ENCODE data around the gene CISTR. TPM values are rescaled to one million over a fixed set of nuclear protein-coding genes. Genes with fewer than 3 reads are reported as not detected.

CISTR gene
- total RNA-seq, 2 donors from 2014 or later: not detected

DNA sequence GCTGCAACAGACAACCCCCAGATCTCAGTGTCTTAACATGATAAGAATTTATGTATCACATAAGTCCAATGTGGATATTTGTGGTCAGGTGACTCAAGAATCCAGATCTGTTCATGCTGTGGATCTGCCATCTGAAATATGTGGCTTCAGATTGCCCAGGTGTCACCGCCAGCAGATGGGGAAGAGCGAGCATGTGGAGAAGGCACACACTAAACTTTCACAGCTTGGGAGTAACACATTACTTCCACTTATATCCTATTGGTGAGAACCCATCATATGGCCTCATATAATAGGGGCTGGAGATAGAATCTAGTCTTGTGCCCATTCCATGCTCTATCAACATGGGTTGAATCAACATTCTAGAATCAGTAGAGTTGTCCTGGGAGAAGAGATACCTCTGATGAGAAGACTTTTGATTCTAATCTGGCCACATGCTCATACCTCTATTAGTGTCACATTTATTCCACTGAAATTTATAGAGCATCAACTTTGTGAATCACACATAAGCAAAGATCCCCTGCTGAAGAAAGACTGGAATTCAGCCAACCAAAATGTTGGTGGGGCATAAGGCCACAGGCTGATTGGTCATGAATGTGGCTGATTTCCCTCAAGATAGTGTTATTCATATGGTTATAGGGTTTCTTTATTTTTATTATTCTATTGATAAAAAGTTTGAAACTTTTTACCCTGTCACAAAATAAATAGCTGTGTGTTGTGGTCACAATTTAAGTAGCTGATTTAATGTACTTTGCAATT is 18.6 kb downstream of the CISTR start:
- Histone ChIP-seq H3K4me1 (ENCODE audit: control insufficient read depth, insufficient read depth, low read length) (no peaks in the 10 kb centered on the region), H3K9ac (ENCODE audit: extremely low read depth, low read length, poor library complexity, severe bottlenecking) (no peak overlapping the region), H3K4me3 (ENCODE audit: low read length) (no peak overlapping the region), H3K27ac (ENCODE audit: low read depth, low read length) (no peak overlapping the region), H3K9me3 (ENCODE audit: control insufficient read depth, low read length) (no peaks in the 10 kb centered on the region), H3K36me3 (ENCODE audit: control insufficient read depth, insufficient read depth, low read length) (no peaks in the 10 kb centered on the region), H3K27me3 (ENCODE audit: control insufficient read depth, insufficient read depth, low read length, poor library complexity, severe bottlenecking) (peaks cover 63% of the 10 kb centered on the region)
- H3K4me3 Mint-ChIP-seq: no peak overlapping the region
- 93% methylated on average over 2 of the region's 2 CpGs; no CpG with 5 or more reads in 1 of the 2 experiments for WGBS, 2 experiments (ENCODE audit: insufficient coverage in 1 of 2, insufficient read length in 1 of 2)
- peaks cover 11% of the 10 kb centered on the region for H3K4me1 Mint-ChIP-seq
- H3K36me3 Mint-ChIP-seq (ENCODE audit: low read depth): no peaks in the 10 kb centered on the region
- no peak for DNase-seq
- H3K9me3 Mint-ChIP-seq: no peaks in the 10 kb centered on the region
- peaks cover 24% of the 10 kb centered on the region for H3K27me3 Mint-ChIP-seq (ENCODE audit: insufficient read depth)
- H3K27ac Mint-ChIP-seq: no peak overlapping the region
- TF ChIP-seq, protein P1, sequence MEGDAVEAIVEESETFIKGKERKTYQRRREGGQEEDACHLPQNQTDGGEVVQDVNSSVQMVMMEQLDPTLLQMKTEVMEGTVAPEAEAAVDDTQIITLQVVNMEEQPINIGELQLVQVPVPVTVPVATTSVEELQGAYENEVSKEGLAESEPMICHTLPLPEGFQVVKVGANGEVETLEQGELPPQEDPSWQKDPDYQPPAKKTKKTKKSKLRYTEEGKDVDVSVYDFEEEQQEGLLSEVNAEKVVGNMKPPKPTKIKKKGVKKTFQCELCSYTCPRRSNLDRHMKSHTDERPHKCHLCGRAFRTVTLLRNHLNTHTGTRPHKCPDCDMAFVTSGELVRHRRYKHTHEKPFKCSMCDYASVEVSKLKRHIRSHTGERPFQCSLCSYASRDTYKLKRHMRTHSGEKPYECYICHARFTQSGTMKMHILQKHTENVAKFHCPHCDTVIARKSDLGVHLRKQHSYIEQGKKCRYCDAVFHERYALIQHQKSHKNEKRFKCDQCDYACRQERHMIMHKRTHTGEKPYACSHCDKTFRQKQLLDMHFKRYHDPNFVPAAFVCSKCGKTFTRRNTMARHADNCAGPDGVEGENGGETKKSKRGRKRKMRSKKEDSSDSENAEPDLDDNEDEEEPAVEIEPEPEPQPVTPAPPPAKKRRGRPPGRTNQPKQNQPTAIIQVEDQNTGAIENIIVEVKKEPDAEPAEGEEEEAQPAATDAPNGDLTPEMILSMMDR (conservative IDR thresholded peaks at IDR 0.05): no peak

DNA sequence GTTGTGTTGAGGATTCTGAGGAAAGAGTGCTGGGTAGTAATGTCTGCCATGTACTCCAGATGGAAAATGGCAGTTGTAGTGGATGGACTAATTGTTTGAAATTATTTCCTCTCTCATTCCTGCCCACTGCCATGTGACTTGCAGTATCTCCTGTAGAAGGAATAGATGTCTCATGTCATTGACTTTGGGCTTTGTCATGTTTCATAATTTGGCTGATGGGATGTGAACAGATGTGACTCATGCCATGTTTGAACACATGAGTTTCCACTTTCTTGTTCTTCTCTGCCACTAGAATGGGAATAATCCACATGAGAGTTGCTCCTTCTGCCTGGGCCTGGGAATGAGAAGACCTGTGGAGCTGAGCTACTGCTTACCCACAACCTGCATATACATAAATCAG is 22.1 kb downstream of the CISTR start:
- Mint-ChIP-seq H3K36me3 (ENCODE audit: low read depth) (peaks cover 2% of the 10 kb centered on the region), H3K27ac (no peak overlapping the region), H3K27me3 (ENCODE audit: insufficient read depth) (peaks cover 24% of the 10 kb centered on the region), H3K4me3 (no peak overlapping the region), H3K4me1 (peaks cover 17% of the 10 kb centered on the region), H3K9me3 (no peaks in the 10 kb centered on the region)
- TF ChIP-seq, protein P1 (conservative IDR thresholded peaks at IDR 0.05): no peak
- H3K36me3 ChIP-seq (ENCODE audit: control insufficient read depth, insufficient read depth, low read length): no peaks in the 10 kb centered on the region
- H3K9ac ChIP-seq (ENCODE audit: extremely low read depth, low read length, poor library complexity, severe bottlenecking): no peak overlapping the region
- H3K9me3 ChIP-seq (ENCODE audit: control insufficient read depth, low read length): no peaks in the 10 kb centered on the region
- DNase-seq: no peak
- H3K27ac ChIP-seq (ENCODE audit: low read depth, low read length): no peak overlapping the region
- H3K27me3 ChIP-seq (ENCODE audit: control insufficient read depth, insufficient read depth, low read length, poor library complexity, severe bottlenecking): peaks cover 27% of the 10 kb centered on the region
- no peak overlapping the region for H3K4me3 ChIP-seq (ENCODE audit: low read length)
- H3K4me1 ChIP-seq (ENCODE audit: control insufficient read depth, insufficient read depth, low read length): peaks cover 2% of the 10 kb centered on the region

DNA sequence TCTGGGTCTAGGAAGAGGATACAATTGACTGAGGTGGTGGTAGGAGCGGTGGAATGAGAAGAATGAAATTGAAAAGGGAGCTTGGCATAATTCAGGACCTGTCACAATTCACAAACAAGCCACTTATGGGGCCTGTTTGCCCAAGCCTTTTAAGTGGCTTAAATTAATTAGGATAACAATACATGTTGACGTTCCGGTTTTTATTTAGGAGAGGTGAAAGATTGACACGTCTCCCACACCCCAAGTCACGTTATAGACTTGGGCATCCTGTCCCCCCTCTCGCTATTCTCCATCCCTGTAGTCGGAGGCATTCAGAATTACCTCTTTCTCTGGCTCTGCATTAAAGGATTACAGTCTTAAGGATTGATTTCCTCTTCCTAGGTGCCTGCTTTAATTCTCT is 23.6 kb downstream of the CISTR start:
- Mint-ChIP-seq H3K27ac (peak overlapping the region; percentile 91), H3K36me3 (ENCODE audit: low read depth) (peaks cover 6% of the 10 kb centered on the region), H3K27me3 (ENCODE audit: insufficient read depth) (peaks cover 16% of the 10 kb centered on the region), H3K4me3 (peak overlapping the region; percentile 94), H3K4me1 (peaks cover 17% of the 10 kb centered on the region), H3K9me3 (no peaks in the 10 kb centered on the region)
- Histone ChIP-seq H3K9me3 (ENCODE audit: control insufficient read depth, low read length) (no peaks in the 10 kb centered on the region), H3K9ac (ENCODE audit: extremely low read depth, low read length, poor library complexity, severe bottlenecking) (no peak overlapping the region), H3K27me3 (ENCODE audit: control insufficient read depth, insufficient read depth, low read length, poor library complexity, severe bottlenecking) (peaks cover 15% of the 10 kb centered on the region), H3K4me1 (ENCODE audit: control insufficient read depth, insufficient read depth, low read length) (peaks cover 2% of the 10 kb centered on the region), H3K4me3 (ENCODE audit: low read length) (peak overlapping the region; percentile 92), H3K36me3 (ENCODE audit: control insufficient read depth, insufficient read depth, low read length) (no peaks in the 10 kb centered on the region), H3K27ac (ENCODE audit: low read depth, low read length) (no peak overlapping the region)
- DNase-seq: no peak
- TF ChIP-seq, protein P1 (conservative IDR thresholded peaks at IDR 0.05): no peak
- 18 to 25% methylated on average over 2 to 7 of the region's 7 CpGs for WGBS, 2 experiments (ENCODE audit: insufficient coverage in 1 of 2, insufficient read length in 1 of 2)
